H9 (cell line): ENCODE results near the gene SLC22A6. TPM values are rescaled to one million over a fixed set of nuclear protein-coding genes. Genes with fewer than 3 reads are reported as not detected.

Source experiments
- DNase-seq: peaks from one replicate; pipeline ENCODE4 v3.0.0-alpha.2; 2017
- H2AFZ ChIP-seq: one replicate; pipeline ENCODE4 v1.6.1; 2013; ENCODE audit warnings: mild to moderate bottlenecking, low read length, control low read depth, moderate library complexity
- H2AK5ac ChIP-seq: 2 replicates; pipeline ENCODE4 v1.6.1; 2013; ENCODE audit warnings: low read length, control low read depth, mixed read lengths; ENCODE audit not compliant: insufficient read length
- H2BK120ac ChIP-seq: one replicate; pipeline ENCODE4 v1.6.1; 2013; ENCODE audit warnings: low read depth, mild to moderate bottlenecking, low read length, control low read depth, inconsistent platforms; ENCODE audit not compliant: poor library complexity, severe bottlenecking
- H2BK12ac ChIP-seq: 2 replicates; pipeline ENCODE4 v1.6.1; 2013; ENCODE audit warnings: low read length, control low read depth, mixed read lengths, low read depth; ENCODE audit not compliant: insufficient read length
- H2BK15ac ChIP-seq: 2 replicates; pipeline ENCODE4 v1.6.1; 2013; ENCODE audit warnings: low read depth, low read length, control low read depth
- H2BK20ac ChIP-seq: one replicate; pipeline ENCODE4 v1.6.1; 2013; ENCODE audit warnings: low read depth, mild to moderate bottlenecking, low read length, control low read depth, inconsistent platforms; ENCODE audit not compliant: poor library complexity, severe bottlenecking
- H2BK5ac ChIP-seq: 2 replicates; pipeline ENCODE4 v1.6.1; 2013; ENCODE audit warnings: low read length, control low read depth, mixed read lengths; ENCODE audit not compliant: insufficient read length
- H3K14ac ChIP-seq: 2 replicates; pipeline ENCODE4 v1.6.1; 2013; ENCODE audit warnings: low read length, control low read depth; ENCODE audit not compliant: insufficient read depth
- H3K18ac ChIP-seq: 2 replicates; pipeline ENCODE4 v1.6.1; 2013; ENCODE audit warnings: low read depth, mild to moderate bottlenecking, mixed read lengths, low read length, control low read depth; ENCODE audit not compliant: insufficient read length
- H3K23ac ChIP-seq: 2 replicates; pipeline ENCODE4 v1.6.1; 2013; ENCODE audit warnings: low read length, control low read depth, mixed read lengths, low read depth; ENCODE audit not compliant: insufficient read length
- H3K23me2 ChIP-seq: 2 replicates; pipeline ENCODE4 v1.6.1; 2013; ENCODE audit warnings: low read depth, mild to moderate bottlenecking, mixed read lengths, low read length, control low read depth; ENCODE audit not compliant: insufficient read length, poor library complexity, severe bottlenecking
- H3K27ac ChIP-seq: 2 replicates; pipeline ENCODE4 v1.5.1; 2013; ENCODE audit warnings: low read length, control low read depth, mixed read lengths, low read depth; ENCODE audit not compliant: insufficient read length
- H3K27me3 ChIP-seq: 2 replicates; pipeline ENCODE4 v1.6.1; 2013; ENCODE audit warnings: low read length, control low read depth, inconsistent platforms; ENCODE audit not compliant: insufficient read depth
- H3K4ac ChIP-seq: 2 replicates; pipeline ENCODE4 v1.6.1; 2013; ENCODE audit warnings: low read depth, mild to moderate bottlenecking, control low read depth, inconsistent platforms, low read length, moderate library complexity
- H3K4me1 ChIP-seq: 2 replicates; pipeline ENCODE4 v1.6.1; 2013; ENCODE audit warnings: low read length, control low read depth, inconsistent platforms; ENCODE audit not compliant: insufficient read depth
- H3K4me2 ChIP-seq: 2 replicates; pipeline ENCODE4 v1.6.1; 2013; ENCODE audit warnings: low read length, control low read depth, mixed read lengths; ENCODE audit not compliant: insufficient read length, insufficient read depth
- H3K56ac ChIP-seq: 2 replicates; pipeline ENCODE4 v1.6.1; 2013; ENCODE audit warnings: low read depth, mild to moderate bottlenecking, mixed read lengths, low read length, control low read depth; ENCODE audit not compliant: insufficient read length
- H3K79me1 ChIP-seq: 2 replicates; pipeline ENCODE4 v1.6.1; 2013; ENCODE audit warnings: low read depth, mild to moderate bottlenecking, moderate library complexity, low read length, control low read depth, inconsistent platforms; ENCODE audit not compliant: insufficient read depth, poor library complexity, severe bottlenecking
- H3K79me2 ChIP-seq: 2 replicates; pipeline ENCODE4 v1.6.1; 2013; ENCODE audit warnings: low read length, control low read depth, inconsistent platforms; ENCODE audit not compliant: insufficient read depth
- H3K9ac ChIP-seq: 2 replicates; pipeline ENCODE4 v1.6.1; 2013; ENCODE audit warnings: low read length, control low read depth, mixed read lengths; ENCODE audit not compliant: insufficient read length; ENCODE audit errors: extremely low read depth
- H3K9me3 ChIP-seq: one replicate; pipeline ENCODE4 v1.6.1; 2013; ENCODE audit warnings: low read depth, low read length, inconsistent platforms; ENCODE audit not compliant: control insufficient read depth
- H3T11ph ChIP-seq: one replicate; pipeline ENCODE4 v1.6.1; 2013; ENCODE audit warnings: mild to moderate bottlenecking, low read length, control low read depth, inconsistent platforms
- H4K20me1 ChIP-seq: one replicate; pipeline ENCODE4 v1.6.1; 2013; ENCODE audit not compliant: control insufficient read depth, insufficient read length, insufficient read depth
- H4K5ac ChIP-seq: 2 replicates; pipeline ENCODE4 v1.6.1; 2013; ENCODE audit warnings: low read depth, mild to moderate bottlenecking, mixed read lengths, low read length, control low read depth; ENCODE audit not compliant: insufficient read length
- H4K8ac ChIP-seq: replicated peaks from 2 replicates; pipeline ENCODE4 v1.6.1; 2013; ENCODE audit warnings: low read length, control low read depth, mixed read lengths, low read depth; ENCODE audit not compliant: insufficient read length
- H4K91ac ChIP-seq: 2 replicates; pipeline ENCODE4 v1.6.1; 2013; ENCODE audit warnings: low read depth, mild to moderate bottlenecking, moderate library complexity, mixed read lengths, low read length, control low read depth; ENCODE audit not compliant: insufficient read length
- H3K27ac Mint-ChIP-seq, 3 experiments: 2 replicates in 2 of 3; 3 replicates in 1 of 3; pipeline ENCODE4 v1.8.0; 2020 to 2021; ENCODE audit warnings: mixed read lengths in 3 of 3, mild to moderate bottlenecking in 1 of 3, moderate library complexity in 1 of 3
- H3K27me3 Mint-ChIP-seq: 2 replicates; pipeline ENCODE4 v1.8.0; 2021; ENCODE audit warnings: low read depth, mild to moderate bottlenecking, moderate library complexity, mixed read lengths
- H3K36me3 Mint-ChIP-seq, 3 experiments: 2 replicates in 2 of 3; 3 replicates in 1 of 3; pipeline ENCODE4 v1.8.0; 2020 to 2021; ENCODE audit warnings: low read depth in 3 of 3, mixed read lengths in 3 of 3; ENCODE audit not compliant: insufficient read depth in 1 of 3
- H3K4me1 Mint-ChIP-seq, 2 experiments: 2 replicates each; pipeline ENCODE4 v1.8.0; 2020; ENCODE audit warnings: mixed read lengths in 2 of 2
- H3K4me3 Mint-ChIP-seq, 2 experiments: 2 replicates in 1 of 2; 3 replicates in 1 of 2; pipeline ENCODE4 v1.8.0; 2020 to 2021; ENCODE audit warnings: mild to moderate bottlenecking in 2 of 2, mixed read lengths in 2 of 2, moderate library complexity in 1 of 2
- H3K9me3 Mint-ChIP-seq, 2 experiments: 2 replicates in 1 of 2; 3 replicates in 1 of 2; pipeline ENCODE4 v1.8.0; 2020; ENCODE audit warnings: mild to moderate bottlenecking in 2 of 2, mixed read lengths in 2 of 2, moderate library complexity in 1 of 2
- WGBS: extraction: QIAGEN DNeasy Blood & Tissue Kit; methylation state at CpG from one replicate; pipeline ENCODE4 v1.1.7; 2013; ENCODE audit warnings: missing lambda C conversion rate, low lambda C conversion rate, mixed read lengths; ENCODE audit not compliant: insufficient read length; ENCODE audit errors: extremely low coverage; 5-methylcytosine and 5-hydroxymethylcytosine counted together
- total RNA-seq: library from RNA; stranded (reverse); gene quantifications from 2 replicates; pipeline ENCODE4 v1.2.1, GENCODE V29; 2021
- TF ChIP-seq, protein P1 (sequence below): fragments of 200-600 bp; sonication (generic); conservative IDR thresholded peaks from 3 replicates; pipeline ENCODE4 v1.8.0; 2021; ENCODE audit warnings: antibody characterized with exemption, mild to moderate bottlenecking

SLC22A6 gene
- total RNA-seq, 1 experiment from 2014 or later = not detected

DNA sequence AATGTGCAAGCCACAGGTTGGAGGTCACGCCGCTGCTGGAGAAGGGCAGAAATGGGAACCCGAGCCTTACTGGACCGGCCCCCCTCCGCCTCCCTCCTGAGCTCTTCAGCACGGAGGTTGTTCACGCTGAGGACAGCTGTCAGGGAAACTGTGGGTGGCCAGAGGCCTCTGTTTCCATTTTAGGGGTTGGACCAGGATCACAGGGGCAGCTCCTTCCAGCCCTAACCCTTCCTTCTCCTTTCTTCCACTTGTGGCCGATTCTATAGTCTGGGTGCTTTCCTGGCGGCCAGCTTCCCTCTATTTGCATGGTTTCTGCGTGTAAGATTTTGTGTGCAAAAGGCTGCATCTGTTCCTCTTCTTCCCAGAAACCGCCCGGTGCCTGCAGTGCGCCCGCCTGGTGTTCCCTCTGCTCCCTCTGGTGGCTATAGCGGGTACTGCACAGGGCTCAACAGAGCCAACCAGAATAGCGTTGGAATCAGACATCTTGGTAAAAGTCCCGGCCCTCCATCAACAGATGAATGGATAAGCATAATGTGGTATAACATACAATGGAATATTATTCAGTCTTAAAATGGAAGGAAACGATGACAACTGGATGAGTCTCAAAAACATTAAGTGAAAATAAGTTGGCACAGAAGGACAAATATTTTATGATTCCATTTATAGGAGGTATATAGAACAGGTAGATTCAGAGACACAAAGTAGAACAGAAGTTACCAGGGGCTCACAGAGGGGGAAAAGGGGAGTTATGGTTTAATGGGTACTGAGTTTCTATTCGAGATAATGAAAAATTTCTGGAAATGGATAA is 39.3 kb upstream of the SLC22A6 start:
- no peaks in the 10 kb centered on the region for H3K79me2 ChIP-seq
- H3K4me1 ChIP-seq = no peaks in the 10 kb centered on the region
- H3K79me1 ChIP-seq = no peaks in the 10 kb centered on the region
- H3K18ac ChIP-seq = no peak overlapping the region
- H3K9me3 ChIP-seq = no peaks in the 10 kb centered on the region
- Mint-ChIP-seq H3K9me3 (peaks cover 8 to 15% of the 10 kb centered on the region in 2 experiments), H3K36me3 (peaks cover 0 to 4% (median 0%) of the 10 kb centered on the region in 3 experiments; a peak in 2 of 7 replicates), H3K27ac (no peak overlapping the region; a peak in 1 of 7 replicates), H3K4me3 (no peak overlapping the region), H3K27me3 (peaks cover 29% of the 10 kb centered on the region), H3K4me1 (peaks cover 15 to 20% of the 10 kb centered on the region in 2 experiments)
- no peak overlapping the region for H3K56ac ChIP-seq
- H3K23ac ChIP-seq = no peak overlapping the region
- H2AK5ac ChIP-seq = no peak overlapping the region
- H2BK20ac ChIP-seq = no peak overlapping the region
- H3K27me3 ChIP-seq = no peaks in the 10 kb centered on the region
- no peak overlapping the region for H3K9ac ChIP-seq
- H2AFZ ChIP-seq = no peak overlapping the region
- no CpG with 5 or more reads among the region's 19 CpGs for WGBS
- no peaks in the 10 kb centered on the region for H4K20me1 ChIP-seq
- no peak overlapping the region for H3K4ac ChIP-seq
- no peak overlapping the region for H3K4me2 ChIP-seq
- no peak overlapping the region for H2BK15ac ChIP-seq
- DNase-seq = peak; percentile 77
- no peak overlapping the region for H2BK120ac ChIP-seq
- H3K23me2 ChIP-seq = no peaks in the 10 kb centered on the region
- H4K91ac ChIP-seq = no peak overlapping the region
- TF ChIP-seq, protein P1, sequence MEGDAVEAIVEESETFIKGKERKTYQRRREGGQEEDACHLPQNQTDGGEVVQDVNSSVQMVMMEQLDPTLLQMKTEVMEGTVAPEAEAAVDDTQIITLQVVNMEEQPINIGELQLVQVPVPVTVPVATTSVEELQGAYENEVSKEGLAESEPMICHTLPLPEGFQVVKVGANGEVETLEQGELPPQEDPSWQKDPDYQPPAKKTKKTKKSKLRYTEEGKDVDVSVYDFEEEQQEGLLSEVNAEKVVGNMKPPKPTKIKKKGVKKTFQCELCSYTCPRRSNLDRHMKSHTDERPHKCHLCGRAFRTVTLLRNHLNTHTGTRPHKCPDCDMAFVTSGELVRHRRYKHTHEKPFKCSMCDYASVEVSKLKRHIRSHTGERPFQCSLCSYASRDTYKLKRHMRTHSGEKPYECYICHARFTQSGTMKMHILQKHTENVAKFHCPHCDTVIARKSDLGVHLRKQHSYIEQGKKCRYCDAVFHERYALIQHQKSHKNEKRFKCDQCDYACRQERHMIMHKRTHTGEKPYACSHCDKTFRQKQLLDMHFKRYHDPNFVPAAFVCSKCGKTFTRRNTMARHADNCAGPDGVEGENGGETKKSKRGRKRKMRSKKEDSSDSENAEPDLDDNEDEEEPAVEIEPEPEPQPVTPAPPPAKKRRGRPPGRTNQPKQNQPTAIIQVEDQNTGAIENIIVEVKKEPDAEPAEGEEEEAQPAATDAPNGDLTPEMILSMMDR = peak; percentile 99
- no peak overlapping the region for H3T11ph ChIP-seq
- H2BK12ac ChIP-seq = no peak overlapping the region
- no peak overlapping the region for H4K5ac ChIP-seq
- H4K8ac ChIP-seq = no peak overlapping the region
- no peak overlapping the region for H3K27ac ChIP-seq
- no peak overlapping the region for H3K14ac ChIP-seq
- H2BK5ac ChIP-seq = no peak overlapping the region
